SK-N-SH (cell line): ENCODE data around the gene ZSCAN18. TPM values are rescaled to one million over a fixed set of nuclear protein-coding genes. Genes with fewer than 3 reads are reported as not detected.

ENCODE experiments used
- CTCF ChIA-PET: fragments of 300-600, 350-600 bp; formaldehyde crosslinking; extraction: SDS; loops from one replicate; lab custom pipeline; 2021; lab: Yijun Ruan, JAX
- POLR2A ChIA-PET: fragments of 350-600 bp; sonication (Branson Sonifier 250); formaldehyde crosslinking; extraction: SDS; loops from one replicate; lab custom pipeline; 2020; ENCODE audit warnings: antibody characterized with exemption, inconsistent platforms; lab: Yijun Ruan, JAX
- DNase-seq: peaks from one replicate; pipeline ENCODE4 v3.0.0; 2012
- H2AFZ ChIP-seq: fragments of 200-600 bp; sonication (generic); 2 replicates; pipeline ENCODE4 v1.8.1; 2016; ENCODE audit warnings: antibody characterized with exemption, mild to moderate bottlenecking, low read depth
- H3F3A ChIP-seq: fragments of 200-600 bp; sonication (generic); replicated peaks from 2 replicates; pipeline ENCODE3; 2016; ENCODE audit warnings: antibody characterized with exemption, mild to moderate bottlenecking; ENCODE audit not compliant: insufficient read depth
- H3K27ac ChIP-seq, 2 experiments: fragments of 200-500 bp in 1 of 2; fragments of 200-600 bp in 1 of 2; sonication (Bioruptor generic) in 1 of 2; sonication (generic), shearing (Covaris generic) in 1 of 2; 2 replicates each; pipeline versions ENCODE4 v1.5.1 to v1.6.1; 2014 to 2016; ENCODE audit warnings: low read depth in 2 of 2, inconsistent platforms in 1 of 2, low read length in 1 of 2, mild to moderate bottlenecking in 1 of 2, mixed read lengths in 1 of 2
- H3K27me3 ChIP-seq: fragments of 200-600 bp; sonication (generic), shearing (Covaris generic); 2 replicates; pipeline ENCODE4 v1.6.1; 2016; ENCODE audit warnings: mixed run types; ENCODE audit not compliant: insufficient read depth
- H3K36me3 ChIP-seq, 2 experiments: fragments of 200-500 bp in 1 of 2; fragments of 200-600 bp in 1 of 2; sonication (Bioruptor generic) in 1 of 2; sonication (generic) in 1 of 2; replicated peaks in 1 of 2; 2 replicates each; pipeline versions ENCODE3 to v1.5.1; 2014 to 2016; ENCODE audit warnings: low read length in 1 of 2, mild to moderate bottlenecking in 1 of 2; ENCODE audit not compliant: insufficient read depth in 2 of 2, control insufficient read depth in 1 of 2
- H3K4me1 ChIP-seq, 2 experiments: fragments of 200-500 bp in 1 of 2; fragments of 200-600 bp in 1 of 2; sonication (Bioruptor generic) in 1 of 2; sonication (generic), shearing (Covaris generic) in 1 of 2; 2 replicates each; pipeline versions ENCODE4 v1.5.1 to v1.6.1; 2014 to 2016; ENCODE audit warnings: low read depth in 1 of 2, low read length in 1 of 2, mixed run types in 1 of 2; ENCODE audit not compliant: insufficient read depth in 2 of 2, control insufficient read depth in 1 of 2
- H3K4me2 ChIP-seq: fragments of 200-600 bp; sonication (generic), shearing (Covaris generic); 2 replicates; pipeline ENCODE4 v1.6.1; 2017; ENCODE audit warnings: mixed run types
- H3K4me3 ChIP-seq, 2 experiments: fragments of 200-500 bp in 1 of 2; fragments of 200-600 bp in 1 of 2; sonication (Bioruptor generic) in 1 of 2; sonication (generic), shearing (Covaris generic) in 1 of 2; 2 replicates each; pipeline versions ENCODE4 v1.5.1 to v1.8.1; 2014 to 2016; ENCODE audit warnings: low read depth in 2 of 2, inconsistent platforms in 1 of 2, low read length in 1 of 2, mild to moderate bottlenecking in 1 of 2, mixed read lengths in 1 of 2, moderate library complexity in 1 of 2
- H3K79me2 ChIP-seq: fragments of 200-600 bp; sonication (generic); 2 replicates; pipeline ENCODE4 v1.8.1; 2017; ENCODE audit warnings: mild to moderate bottlenecking; ENCODE audit not compliant: insufficient read depth
- H3K9ac ChIP-seq: fragments of 200-600 bp; sonication (generic); 2 replicates; pipeline ENCODE4 v1.6.1; 2017; ENCODE audit warnings: mixed run types
- H3K9me2 ChIP-seq: fragments of 200-600 bp; sonication (generic); 2 replicates; pipeline ENCODE4 v1.6.1; 2017; ENCODE audit warnings: mixed run types
- H3K9me3 ChIP-seq: fragments of 200-600 bp; sonication (generic); 2 replicates; pipeline ENCODE4 v1.6.1; 2017; ENCODE audit warnings: mixed run types, mild to moderate bottlenecking, moderate library complexity
- H4K20me1 ChIP-seq: fragments of 200-600 bp; sonication (generic); 2 replicates; pipeline ENCODE4 v1.6.1; 2017; ENCODE audit warnings: mild to moderate bottlenecking, mixed run types; ENCODE audit not compliant: insufficient read depth
- CHD2 ChIP-seq: fragments of 150-350 bp; IDR thresholded peaks from 2 replicates; pipeline ENCODE4 v1.6.1; 2018; ENCODE audit warnings: low read length; ENCODE audit not compliant: partially characterized antibody
- ELF1 ChIP-seq: IDR thresholded peaks from 2 replicates; pipeline ENCODE4 v1.4.0; 2012
- EP300 ChIP-seq, 2 experiments: IDR thresholded peaks; 2 replicates each; pipeline versions ENCODE4 v1.4.0 to v1.6.1; 2012; ENCODE audit warnings: borderline replicate concordance in 1 of 2, low read depth in 1 of 2, low read length in 1 of 2
- EZH2phosphoT487 ChIP-seq: fragments of 200-600 bp; sonication (generic); IDR thresholded peaks from 2 replicates; pipeline ENCODE4 v1.6.1; 2017; ENCODE audit warnings: low read depth, mixed run types, mild to moderate bottlenecking, antibody characterized with exemption, moderate library complexity, borderline replicate concordance
- FOSL2 ChIP-seq: IDR thresholded peaks from 2 replicates; pipeline ENCODE4 v1.4.0; 2012; ENCODE audit warnings: low read depth, mild to moderate bottlenecking, moderate library complexity, borderline replicate concordance
- FOXM1 ChIP-seq: IDR thresholded peaks from 2 replicates; pipeline ENCODE4 v1.4.0; 2012; ENCODE audit warnings: low read depth, mild to moderate bottlenecking
- GABPA ChIP-seq: IDR thresholded peaks from 2 replicates; pipeline ENCODE4 v1.4.0; 2012; ENCODE audit warnings: low read depth, mild to moderate bottlenecking
- GATA2 ChIP-seq: sonication (generic); formaldehyde crosslinking; IDR thresholded peaks from 2 replicates; pipeline ENCODE4 v1.5.0; 2020; ENCODE audit warnings: mild to moderate bottlenecking, missing genetic modification reagents
- MEF2A ChIP-seq: IDR thresholded peaks from 2 replicates; pipeline ENCODE4 v1.4.0; 2012; ENCODE audit warnings: low read depth, borderline replicate concordance
- NFIC ChIP-seq: IDR thresholded peaks from 2 replicates; pipeline ENCODE4 v1.4.0; 2012; ENCODE audit warnings: borderline replicate concordance
- NRF1 ChIP-seq: IDR thresholded peaks from 2 replicates; pipeline ENCODE4 v1.6.1; 2012; ENCODE audit warnings: low read depth, mild to moderate bottlenecking, low read length
- RAD21 ChIP-seq: IDR thresholded peaks from 2 replicates; pipeline ENCODE4 v1.6.1; 2012; ENCODE audit warnings: mild to moderate bottlenecking, low read length
- RCOR1 ChIP-seq: fragments of 150-350 bp; IDR thresholded peaks from 2 replicates; pipeline ENCODE4 v1.6.1; 2017; ENCODE audit warnings: antibody characterized with exemption, low read length
- RFX5 ChIP-seq: IDR thresholded peaks from 2 replicates; pipeline ENCODE4 v1.6.1; 2012; ENCODE audit warnings: mild to moderate bottlenecking, improper control_type of control experiment, low read length
- RXRA ChIP-seq: IDR thresholded peaks from 2 replicates; pipeline ENCODE4 v1.4.0; 2012; ENCODE audit warnings: low read depth, mild to moderate bottlenecking, borderline replicate concordance
- SIN3A ChIP-seq: IDR thresholded peaks from 2 replicates; pipeline ENCODE4 v1.6.1; 2012; ENCODE audit warnings: low read depth, mild to moderate bottlenecking, low read length, moderate library complexity, borderline replicate concordance
- TAF1 ChIP-seq: IDR thresholded peaks from 2 replicates; pipeline ENCODE4 v1.6.1; 2012; ENCODE audit warnings: low read depth, mild to moderate bottlenecking, low read length, moderate library complexity, borderline replicate concordance
- TEAD4 ChIP-seq: IDR thresholded peaks from 2 replicates; pipeline ENCODE4 v1.4.0; 2012; ENCODE audit warnings: mild to moderate bottlenecking, borderline replicate concordance; ENCODE audit not compliant: insufficient read depth
- WGBS: methylation state at CpG from one replicate; pipeline ENCODE4 v1.1.6; 2017; ENCODE audit warnings: low lambda C conversion rate; 5-methylcytosine and 5-hydroxymethylcytosine counted together
- polyA plus RNA-seq, 3 experiments: library from polyadenylated mRNA; depleted of rRNA; stranded (reverse); fragments of >200 nt; gene quantifications; 2 replicates each; pipeline ENCODE4 v1.2.3, GENCODE V29; 2012
- TF ChIP-seq, protein P1 (sequence below): IDR thresholded peaks from 2 replicates; pipeline ENCODE4; 2012
- TF ChIP-seq, protein P2 (sequence below): fragments of 150-350 bp; IDR thresholded peaks from 2 replicates; pipeline ENCODE4 v1.6.1; 2016; ENCODE audit warnings: mild to moderate bottlenecking, low read depth, low read length
- TF ChIP-seq, protein P3 (sequence below): IDR thresholded peaks from 2 replicates; pipeline ENCODE4 v1.4.0; 2012; ENCODE audit warnings: low read depth, borderline replicate concordance
- TF ChIP-seq, protein P4 (sequence below): fragments of 150-350 bp; IDR thresholded peaks from 2 replicates; pipeline ENCODE4 v1.6.1; 2017; ENCODE audit warnings: antibody characterized with exemption, low read length, low read depth, borderline replicate concordance

Gene ZSCAN18
- polyA plus RNA-seq, 1 of the 3 experiments (the other 2 are of a cell fraction) = 26.7 TPM

DNA sequence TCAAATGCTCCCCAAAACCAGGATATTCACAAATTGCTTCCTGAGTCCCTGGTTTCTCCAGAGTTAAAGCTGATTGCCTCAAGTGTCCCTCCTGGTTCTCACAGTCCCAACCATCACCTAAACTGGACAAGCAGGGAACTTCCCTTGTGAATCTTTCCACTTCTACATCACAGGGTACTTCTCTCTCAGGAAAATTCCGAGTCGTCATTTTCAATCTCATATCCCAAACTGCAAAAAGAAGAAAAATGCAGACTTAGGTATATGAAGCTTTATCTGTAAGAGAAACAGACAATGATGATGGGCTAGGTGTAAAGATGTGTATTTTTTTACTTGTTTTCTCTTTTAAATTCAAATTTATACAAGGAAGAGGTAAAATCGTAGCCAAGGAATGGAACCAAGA is 31.3 kb upstream of the ZSCAN18 start:
- Histone ChIP-seq H3K79me2 (no peaks in the 10 kb centered on the region), H3K9ac (no peak overlapping the region), H3K9me2 (no peaks in the 10 kb centered on the region), H3K27me3 (no peaks in the 10 kb centered on the region), H3F3A (no peaks in the 10 kb centered on the region), H3K4me3 (no peak overlapping the region; a peak in 1 of 4 replicates), H3K9me3 (peaks cover 61% of the 10 kb centered on the region), H3K4me2 (no peak overlapping the region), H3K4me1 (no peaks in the 10 kb centered on the region), H3K36me3 (peaks cover 25 to 74% of the 10 kb centered on the region in 2 experiments), H3K27ac (no peak overlapping the region), H2AFZ (no peak overlapping the region), H4K20me1 (no peaks in the 10 kb centered on the region)
- no peak for DNase-seq
- ChIA-PET CTCF (no interaction called here), POLR2A (no interaction called here)
- TF ChIP-seq, protein P1, sequence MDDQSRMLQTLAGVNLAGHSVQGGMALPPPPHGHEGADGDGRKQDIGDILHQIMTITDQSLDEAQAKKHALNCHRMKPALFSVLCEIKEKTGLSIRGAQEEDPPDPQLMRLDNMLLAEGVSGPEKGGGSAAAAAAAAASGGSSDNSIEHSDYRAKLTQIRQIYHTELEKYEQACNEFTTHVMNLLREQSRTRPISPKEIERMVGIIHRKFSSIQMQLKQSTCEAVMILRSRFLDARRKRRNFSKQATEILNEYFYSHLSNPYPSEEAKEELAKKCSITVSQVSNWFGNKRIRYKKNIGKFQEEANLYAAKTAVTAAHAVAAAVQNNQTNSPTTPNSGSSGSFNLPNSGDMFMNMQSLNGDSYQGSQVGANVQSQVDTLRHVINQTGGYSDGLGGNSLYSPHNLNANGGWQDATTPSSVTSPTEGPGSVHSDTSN = no peak
- no peak for TF ChIP-seq EZH2phosphoT487
- TF ChIP-seq GABPA = no peak
- no peak for TF ChIP-seq GATA2 (CRISPR knock-in tag)
- no peak for TF ChIP-seq RFX5
- TF ChIP-seq, protein P2, sequence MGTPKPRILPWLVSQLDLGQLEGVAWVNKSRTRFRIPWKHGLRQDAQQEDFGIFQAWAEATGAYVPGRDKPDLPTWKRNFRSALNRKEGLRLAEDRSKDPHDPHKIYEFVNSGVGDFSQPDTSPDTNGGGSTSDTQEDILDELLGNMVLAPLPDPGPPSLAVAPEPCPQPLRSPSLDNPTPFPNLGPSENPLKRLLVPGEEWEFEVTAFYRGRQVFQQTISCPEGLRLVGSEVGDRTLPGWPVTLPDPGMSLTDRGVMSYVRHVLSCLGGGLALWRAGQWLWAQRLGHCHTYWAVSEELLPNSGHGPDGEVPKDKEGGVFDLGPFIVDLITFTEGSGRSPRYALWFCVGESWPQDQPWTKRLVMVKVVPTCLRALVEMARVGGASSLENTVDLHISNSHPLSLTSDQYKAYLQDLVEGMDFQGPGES = no peak
- TF ChIP-seq RAD21 = no peak
- no peak for TF ChIP-seq EP300 (IDR thresholded peaks at IDR 0.05; ENCODE audit: borderline replicate concordance in 1 of 2, low read depth in 1 of 2, low read length in 1 of 2)
- TF ChIP-seq CHD2 = no peak
- no peak for TF ChIP-seq SIN3A
- WGBS = 94% methylated on average over 3 of the region's 3 CpGs

DNA sequence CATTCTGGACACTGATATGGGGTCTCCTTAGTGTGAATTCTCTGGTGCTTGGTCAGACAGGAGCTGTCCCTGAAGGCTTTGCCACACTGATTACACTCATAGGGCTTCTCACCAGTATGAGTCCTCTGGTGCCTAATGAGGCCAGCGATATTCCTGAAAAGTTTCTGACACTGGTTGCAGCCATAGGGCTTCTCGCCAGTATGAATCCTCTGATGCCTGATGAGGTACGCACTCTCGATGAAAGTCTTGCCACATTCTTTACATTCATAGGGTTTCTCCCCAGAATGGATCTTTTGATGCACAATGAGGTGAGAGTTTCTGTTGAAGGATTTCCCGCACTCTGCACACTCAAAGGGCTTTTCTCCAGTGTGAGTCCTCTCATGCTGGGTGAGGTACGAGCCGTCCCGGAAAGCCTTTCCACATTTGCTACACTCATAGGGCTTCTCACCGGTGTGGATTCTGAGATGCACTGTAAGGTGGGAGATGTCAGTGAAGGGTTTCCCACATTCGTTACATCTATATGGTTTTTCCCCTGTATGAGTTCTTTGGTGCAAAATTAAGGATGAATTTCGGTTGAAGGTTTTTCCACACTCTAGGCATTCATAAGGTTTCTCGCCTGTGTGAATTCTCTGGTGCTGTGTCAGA is 30.1 kb upstream of the ZSCAN18 start:
- no peak for DNase-seq
- Histone ChIP-seq H4K20me1 (no peaks in the 10 kb centered on the region), H3K79me2 (no peaks in the 10 kb centered on the region), H2AFZ (no peak overlapping the region), H3K9me3 (peaks cover 51% of the 10 kb centered on the region), H3K27ac (no peak overlapping the region), H3K4me1 (no peaks in the 10 kb centered on the region), H3K9me2 (no peaks in the 10 kb centered on the region), H3K4me2 (no peak overlapping the region), H3F3A (no peaks in the 10 kb centered on the region), H3K36me3 (peaks cover 25 to 62% of the 10 kb centered on the region in 2 experiments), H3K4me3 (peak overlapping the region in 1 of 2 experiments; percentile 17; a peak in 1 of 4 replicates), H3K27me3 (no peaks in the 10 kb centered on the region), H3K9ac (no peak overlapping the region)
- 83% methylated on average over 12 of the region's 12 CpGs for WGBS
- TF ChIP-seq NFIC (no peak), ELF1 (no peak), NRF1 (no peak), RFX5 (no peak), RXRA (no peak), TEAD4 (no peak), GABPA (no peak), FOSL2 (no peak), GATA2 (CRISPR knock-in tag) (no peak), MEF2A (no peak), RCOR1 (no peak), FOXM1 (no peak), TAF1 (no peak)
- TF ChIP-seq, protein P1 = no peak
- TF ChIP-seq, protein P3, sequence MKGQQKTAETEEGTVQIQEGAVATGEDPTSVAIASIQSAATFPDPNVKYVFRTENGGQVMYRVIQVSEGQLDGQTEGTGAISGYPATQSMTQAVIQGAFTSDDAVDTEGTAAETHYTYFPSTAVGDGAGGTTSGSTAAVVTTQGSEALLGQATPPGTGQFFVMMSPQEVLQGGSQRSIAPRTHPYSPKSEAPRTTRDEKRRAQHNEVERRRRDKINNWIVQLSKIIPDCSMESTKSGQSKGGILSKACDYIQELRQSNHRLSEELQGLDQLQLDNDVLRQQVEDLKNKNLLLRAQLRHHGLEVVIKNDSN = no peak
- TF ChIP-seq, protein P4, sequence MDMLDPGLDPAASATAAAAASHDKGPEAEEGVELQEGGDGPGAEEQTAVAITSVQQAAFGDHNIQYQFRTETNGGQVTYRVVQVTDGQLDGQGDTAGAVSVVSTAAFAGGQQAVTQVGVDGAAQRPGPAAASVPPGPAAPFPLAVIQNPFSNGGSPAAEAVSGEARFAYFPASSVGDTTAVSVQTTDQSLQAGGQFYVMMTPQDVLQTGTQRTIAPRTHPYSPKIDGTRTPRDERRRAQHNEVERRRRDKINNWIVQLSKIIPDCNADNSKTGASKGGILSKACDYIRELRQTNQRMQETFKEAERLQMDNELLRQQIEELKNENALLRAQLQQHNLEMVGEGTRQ = no peak
- POLR2A ChIA-PET = no interaction called here
- CTCF ChIA-PET = no interaction called here
